HG03460 (cell line): ENCODE measurements around the gene CSAD.

Experiments
- ATAC-seq: cut with Tn5 transposase; IDR thresholded peaks from one replicate; pipeline ENCODE4 v1.9.1; 2021; ENCODE audit not compliant: unreplicated experiment

The CSAD gene

DNA sequence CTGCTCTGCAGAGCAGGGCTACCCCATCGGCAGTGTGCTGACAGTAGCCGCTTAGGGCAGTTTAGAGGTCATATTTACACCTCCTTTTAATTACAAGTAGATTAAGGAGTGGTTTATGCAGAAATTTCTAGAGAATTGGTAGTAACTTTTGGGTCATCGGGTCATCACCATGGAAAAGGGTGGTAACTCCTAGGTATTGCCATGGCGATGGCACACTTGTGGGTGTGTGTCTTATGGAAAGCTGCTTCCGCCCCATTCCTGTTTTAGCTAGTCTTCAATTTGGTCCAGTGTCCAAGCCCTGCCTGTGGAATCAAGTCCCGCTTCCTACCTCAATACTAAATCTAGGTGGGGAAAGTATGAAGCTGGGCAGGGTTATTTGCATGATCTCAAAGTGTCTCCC is 29.7 kb downstream of the CSAD start:
- no peak for ATAC-seq

DNA sequence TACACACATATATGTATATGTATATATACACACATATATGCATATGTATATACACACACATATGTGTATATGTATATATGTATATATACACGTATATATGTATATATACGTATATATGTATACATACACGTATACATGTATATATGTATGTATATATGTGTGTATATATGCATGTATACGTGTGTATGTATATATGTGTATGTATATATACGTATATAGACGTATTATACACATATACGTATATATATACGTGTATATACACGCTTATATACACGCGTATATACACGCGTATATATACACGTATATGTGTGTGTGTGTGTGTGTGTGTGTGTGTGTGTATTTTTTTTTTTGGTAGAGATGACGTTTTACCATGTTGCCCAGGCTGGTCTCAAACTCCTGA is 33.1 kb downstream of the CSAD start:
- no peak for ATAC-seq

DNA sequence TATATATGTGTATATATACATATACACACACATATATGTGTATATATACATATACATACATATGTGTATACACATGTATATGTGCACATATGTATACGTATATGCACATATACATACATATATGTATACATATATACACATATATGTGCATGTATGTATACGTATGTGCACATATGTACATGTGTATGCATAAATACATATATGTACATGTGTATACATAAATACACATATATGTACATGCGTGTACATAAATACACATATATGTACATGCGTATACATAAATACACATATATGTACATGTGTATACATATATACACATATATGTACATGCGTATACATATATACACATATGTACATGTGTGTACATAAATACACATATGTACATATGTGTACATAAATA is 33.5 kb downstream of the CSAD start:
- no peak for ATAC-seq

DNA sequence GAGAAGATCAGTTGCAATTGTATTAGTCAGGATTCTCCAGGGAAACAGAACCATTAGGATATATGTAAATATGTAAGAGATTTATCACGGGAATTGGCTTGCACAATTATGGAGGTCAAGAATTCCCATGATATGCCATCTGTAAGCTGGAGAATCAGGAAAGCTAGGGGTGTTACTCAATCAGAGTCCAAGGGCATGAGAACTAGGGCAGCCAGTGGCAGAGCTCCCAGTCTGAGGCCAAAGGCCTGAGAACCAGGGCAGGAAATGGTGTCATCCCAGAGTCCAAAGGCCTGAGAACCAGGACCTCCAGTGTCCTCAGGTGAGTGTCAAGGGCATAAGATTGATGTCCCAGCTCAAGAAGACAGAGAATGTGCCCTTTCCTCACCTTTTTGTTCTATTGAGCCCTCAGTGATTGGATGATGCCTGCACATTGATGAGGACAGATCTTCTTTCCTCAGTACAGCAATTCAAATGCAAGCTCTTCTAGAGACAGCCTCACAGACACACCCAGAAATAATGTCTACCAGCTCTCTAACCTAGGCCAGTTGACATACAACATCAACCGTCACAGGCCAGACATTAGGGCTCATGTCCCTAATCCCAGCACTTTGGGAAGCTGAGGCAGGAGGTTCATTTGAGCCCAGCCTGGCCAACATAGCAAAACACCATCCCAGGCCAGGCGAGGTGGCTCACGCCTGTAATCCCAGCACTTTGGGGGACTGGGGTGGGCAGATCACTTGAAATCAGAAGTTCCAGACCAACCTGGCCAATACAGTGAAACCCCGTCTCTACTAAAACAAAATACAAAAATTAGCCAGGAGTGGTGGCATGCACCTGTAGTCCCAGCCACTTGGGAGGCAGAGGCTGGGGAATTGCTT is 35.1 kb downstream of the CSAD start:
- ATAC-seq, result no peak

DNA sequence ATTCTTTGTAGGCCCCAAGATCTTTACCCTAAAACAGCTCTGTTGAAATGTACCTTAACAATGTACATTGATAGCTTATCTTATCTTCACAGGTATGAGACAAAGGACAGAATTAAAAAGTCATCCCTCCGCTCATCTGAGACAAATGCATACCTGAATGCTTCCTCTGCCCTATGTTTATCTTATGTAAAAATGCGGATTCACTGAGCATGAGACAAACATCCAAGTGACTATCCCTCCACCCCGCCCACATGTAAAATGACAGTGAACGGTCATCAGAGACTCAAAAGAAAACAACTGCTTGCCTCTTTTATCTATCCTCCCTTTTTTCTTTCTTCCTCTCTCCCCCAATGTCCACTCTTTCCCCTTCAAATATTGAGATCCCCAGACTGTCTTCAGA is 37.4 kb downstream of the CSAD start:
- ATAC-seq, result no peak

DNA sequence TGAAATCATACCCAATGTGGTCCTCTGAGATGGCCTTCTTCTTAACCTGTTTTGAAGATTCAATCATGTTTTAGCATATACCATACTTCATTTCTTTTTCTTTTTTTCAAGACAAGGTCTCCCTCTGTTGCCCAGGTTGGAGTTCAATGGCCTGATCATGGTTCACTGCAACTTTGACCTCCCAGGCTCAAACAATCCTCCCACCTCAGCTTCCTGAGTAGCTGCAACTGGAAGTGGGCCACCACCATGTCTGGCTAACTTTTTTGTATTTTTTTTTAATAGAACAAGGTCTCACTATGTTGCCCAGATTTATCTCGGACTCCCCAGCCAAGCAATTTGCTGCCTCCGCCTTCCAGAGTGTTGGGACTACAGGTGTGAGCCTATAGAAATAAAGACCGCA is 47.0 kb downstream of the CSAD start:
- no peak for ATAC-seq

DNA sequence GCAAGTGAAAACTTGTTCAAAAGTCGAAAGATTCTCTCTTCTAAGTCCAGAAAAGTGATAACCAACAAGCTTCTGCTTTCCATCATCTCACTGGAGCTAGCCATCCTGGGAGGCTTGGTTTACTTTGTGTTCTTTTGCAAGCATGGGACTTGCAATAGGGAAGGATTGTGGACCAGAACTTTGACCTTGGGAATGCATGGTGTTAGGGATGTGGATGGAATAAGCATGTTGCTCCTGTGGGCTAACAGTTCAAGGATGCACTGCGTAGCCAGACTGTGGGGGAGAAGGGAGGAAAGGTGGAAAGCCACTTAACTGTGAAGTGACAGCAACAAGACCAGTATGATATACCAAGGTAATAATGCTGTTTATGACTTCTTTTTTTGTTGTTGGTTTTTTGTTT is 48.9 kb downstream of the CSAD start:
- no peak for ATAC-seq

DNA sequence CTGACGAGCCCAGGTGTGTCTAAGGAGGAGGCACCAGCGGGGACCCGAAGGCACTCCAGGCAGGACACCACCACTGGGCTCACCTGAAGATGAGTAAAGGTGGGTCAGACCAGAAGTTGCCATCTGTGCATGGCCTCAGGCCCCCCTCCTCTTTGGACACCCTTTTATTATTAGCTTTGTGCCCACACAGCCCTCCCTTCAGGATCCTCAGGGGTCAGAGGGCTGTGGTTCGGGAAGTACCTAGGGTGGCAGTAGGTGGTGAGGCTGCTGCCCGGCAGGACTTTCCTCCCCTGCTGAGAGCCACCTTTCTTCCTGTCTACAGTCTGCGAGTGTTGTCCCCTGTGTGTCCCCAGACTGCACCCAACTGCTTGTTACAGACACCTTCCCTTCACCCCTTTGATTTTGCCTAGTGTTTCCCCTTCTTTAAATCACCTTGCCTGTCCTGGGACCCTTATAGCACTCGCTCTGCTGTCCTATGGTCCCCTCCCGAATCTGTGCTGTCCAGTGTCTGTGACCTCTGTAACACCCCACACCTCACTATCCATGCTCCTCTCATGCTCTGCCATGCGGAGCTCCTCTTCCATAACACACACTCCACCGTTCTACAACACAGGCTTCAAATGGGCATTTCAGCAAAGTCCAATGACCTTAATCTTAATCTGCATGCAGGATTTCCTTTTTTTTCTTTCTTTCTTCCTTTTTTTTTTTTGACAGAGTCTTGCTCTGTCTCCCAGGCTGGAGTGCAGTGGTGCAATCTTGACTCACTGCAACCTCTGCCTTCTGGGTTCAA is 51.8 kb downstream of the CSAD start:
- no peak for ATAC-seq

DNA sequence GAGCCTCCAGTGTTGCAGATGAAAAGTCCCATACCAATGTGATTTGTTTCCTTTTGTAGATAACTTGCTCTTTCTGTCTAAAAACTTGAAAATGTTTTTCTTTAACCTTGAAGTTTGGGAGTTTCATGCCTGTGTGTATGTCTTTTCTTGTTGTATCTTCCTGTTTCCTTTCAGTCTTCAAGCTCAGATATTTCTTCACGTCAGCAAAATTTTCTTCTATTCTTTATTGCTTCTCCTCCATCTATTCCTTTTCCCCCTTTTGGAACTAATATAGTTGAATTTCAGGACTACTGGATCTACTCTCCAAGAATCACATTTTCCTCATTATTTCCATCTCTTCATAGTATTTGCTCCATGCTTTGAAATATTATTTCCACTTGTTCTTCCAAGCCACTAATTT is 53.6 kb downstream of the CSAD start:
- no peak for ATAC-seq

DNA sequence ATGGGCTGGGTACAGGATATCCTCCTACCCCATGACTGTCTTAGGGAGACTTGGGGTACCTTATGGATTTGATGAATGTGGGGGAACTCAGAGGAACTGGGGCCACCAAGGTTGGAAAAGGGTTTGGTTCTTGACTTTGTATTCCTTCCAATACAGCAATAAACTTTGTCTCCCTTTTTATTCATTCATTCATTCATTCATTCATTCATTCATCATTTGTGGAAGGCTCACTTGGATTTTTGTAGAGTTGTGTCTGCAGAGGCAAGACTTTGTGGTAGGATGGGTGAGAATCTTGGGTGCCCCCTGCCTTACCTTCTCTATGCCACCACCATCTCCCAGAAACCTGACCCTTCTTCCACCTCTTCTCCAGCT is 56.4 kb downstream of the CSAD start:
- no peak for ATAC-seq

DNA sequence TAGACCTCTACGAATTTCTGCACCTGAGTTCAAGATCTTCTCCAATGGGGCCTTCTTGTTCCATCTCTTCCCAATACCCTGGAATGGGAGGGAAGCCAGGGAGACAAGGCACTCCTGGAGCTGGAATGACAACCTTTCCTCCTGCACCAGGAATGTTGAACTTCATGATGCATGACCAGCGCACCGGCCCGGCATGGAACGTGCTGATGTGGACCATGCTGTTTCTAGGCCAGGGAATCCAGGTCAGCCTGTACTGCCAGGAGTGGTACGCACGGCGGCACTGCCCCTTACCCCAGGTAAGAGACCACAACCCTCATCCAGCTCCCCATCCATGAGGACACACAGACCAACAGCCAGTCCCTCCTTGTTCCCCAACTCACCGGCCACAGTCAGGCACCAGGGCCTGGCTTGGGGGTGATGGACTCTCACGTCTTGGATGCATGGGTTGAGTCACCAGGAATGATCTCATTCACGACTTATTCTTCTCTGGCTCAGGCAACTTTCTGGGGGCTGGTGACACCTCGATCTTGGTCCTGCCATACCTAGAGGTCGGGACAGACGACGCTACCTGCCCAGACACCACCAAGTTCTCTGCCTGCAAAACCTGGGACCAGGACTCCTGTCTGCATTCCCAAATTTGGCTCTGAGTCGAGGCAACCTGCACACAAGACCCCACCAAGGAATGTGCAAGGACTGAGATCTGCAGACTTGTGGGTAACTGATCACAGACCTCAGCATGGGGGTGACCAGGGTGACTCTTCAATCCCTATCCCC is 57.0 kb downstream of the CSAD start:
- no peak for ATAC-seq

DNA sequence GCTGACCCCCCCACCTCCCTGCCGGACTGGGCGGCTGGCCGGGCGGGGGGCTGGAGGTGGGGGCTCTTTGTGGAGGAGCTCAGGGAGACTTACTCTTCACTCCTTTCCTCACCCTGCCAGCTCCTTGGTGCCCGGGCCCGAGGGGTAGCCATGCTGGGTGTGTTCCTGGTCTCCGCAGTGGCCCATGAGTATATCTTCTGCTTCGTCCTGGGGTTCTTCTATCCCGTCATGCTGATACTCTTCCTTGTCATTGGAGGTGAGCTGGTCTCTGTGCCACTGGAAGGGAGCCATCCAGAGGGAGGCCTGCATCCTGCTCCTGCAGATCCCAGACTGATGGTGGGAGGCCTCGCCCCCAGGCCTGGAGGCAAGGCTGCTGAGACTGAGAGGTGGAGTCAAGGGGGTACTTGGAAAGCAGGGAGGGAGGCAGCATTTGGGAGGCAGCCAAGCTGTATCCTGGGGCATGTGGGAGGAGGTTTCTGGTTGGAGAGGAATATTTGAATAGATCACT is 57.7 kb downstream of the CSAD start:
- ATAC-seq, result no peak

DNA sequence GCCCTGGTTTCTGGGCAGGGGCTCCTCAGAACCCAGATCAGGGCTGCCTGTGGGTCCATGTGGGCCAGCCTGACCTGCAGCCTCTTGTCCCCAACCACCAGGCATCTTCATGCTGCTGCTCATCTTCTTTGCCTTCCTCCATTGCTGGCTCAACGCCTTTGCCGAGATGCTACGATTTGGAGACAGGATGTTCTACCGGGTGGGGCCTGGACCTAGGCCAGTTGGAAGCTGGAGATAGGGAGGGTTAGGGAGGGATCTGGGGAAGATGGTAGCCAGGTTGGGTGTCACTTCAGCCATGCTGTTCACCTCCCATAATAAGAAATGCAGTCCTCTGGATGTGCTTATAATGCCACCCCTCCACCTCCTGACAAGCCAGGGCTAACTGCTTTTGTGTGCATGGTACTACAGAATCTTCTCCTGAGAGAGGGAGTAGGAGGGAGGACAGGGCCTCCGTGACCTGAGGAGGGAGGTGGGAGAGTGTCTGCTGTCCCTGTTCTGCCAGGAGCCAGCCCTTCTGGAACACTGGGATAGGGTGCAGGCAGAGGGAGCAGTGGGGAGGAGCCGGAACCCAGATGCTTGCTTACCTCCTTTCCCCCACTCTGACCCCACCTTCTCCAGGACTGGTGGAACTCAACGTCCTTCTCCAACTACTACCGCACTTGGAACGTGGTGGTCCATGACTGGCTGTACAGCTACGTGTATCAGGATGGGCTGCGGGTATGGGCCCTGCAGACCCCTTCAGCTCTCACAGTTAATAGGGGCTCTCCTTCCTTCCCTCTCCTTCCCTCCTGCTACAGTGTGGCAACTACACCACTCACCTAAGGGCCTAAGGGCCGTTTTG is 59.8 kb downstream of the CSAD start:
- no peak for ATAC-seq

DNA sequence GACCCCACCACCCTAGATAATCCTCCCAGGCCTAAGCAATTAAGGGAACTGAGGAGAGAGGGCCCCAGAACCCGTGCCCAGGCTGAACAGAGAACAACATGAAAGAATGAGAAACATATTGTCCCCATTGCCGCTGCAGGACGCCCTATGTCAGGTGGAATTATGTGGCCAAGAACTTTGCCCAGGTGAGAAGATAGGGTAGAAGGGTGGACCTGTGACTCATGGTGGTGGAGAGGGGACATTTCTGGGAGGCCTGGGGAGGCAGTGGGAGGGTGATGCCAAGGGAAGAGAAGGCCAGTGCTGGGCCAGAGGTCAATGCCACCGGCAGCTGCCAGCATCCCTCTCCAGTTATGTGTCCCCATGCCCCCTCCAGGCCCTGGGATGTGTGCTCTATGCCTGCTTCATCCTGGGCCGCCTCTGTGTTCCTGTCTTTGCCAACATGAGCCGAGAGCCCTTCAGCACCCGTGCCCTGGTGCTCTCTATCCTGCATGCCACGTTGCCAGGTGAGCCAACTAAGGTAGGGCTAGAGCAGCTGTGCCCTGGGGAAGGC is 61.9 kb downstream of the CSAD start:
- ATAC-seq, result no peak

DNA sequence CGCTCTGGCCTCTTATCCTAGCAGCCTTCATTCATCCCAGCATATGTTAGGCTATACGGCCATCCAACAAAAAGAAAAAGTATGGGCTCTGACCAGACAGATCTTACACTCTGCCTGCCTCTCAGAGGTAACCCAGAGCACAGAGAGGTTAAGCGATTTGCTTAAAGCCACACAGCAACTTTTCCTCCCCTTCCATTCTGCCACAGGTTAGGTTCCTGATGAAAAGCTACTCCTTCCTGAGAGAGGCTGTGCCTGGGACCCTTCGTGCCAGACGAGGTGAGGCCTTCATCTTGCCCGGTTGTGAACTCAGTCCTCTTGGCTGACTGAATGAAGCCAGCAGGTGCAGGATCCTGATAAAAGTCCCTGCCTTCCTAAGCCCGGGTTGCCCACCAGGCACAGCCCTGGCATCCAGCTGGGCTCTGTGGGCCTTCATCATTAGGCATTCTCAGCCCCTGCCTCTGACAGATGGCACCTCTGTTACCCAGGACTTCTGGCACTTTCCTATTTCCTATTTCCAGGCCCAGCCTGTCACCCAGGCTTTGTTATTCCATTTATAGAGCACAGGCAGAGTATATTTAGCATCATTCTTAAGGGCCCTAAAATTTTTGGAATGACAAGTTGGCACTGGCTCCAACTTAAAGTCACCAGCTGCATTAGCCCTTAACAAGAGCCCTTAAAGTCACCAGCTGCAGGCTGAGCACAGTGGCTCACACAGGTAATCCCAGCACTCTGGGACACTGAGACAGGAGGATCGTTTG is 64.7 kb downstream of the CSAD start:
- ATAC-seq, result no peak

DNA sequence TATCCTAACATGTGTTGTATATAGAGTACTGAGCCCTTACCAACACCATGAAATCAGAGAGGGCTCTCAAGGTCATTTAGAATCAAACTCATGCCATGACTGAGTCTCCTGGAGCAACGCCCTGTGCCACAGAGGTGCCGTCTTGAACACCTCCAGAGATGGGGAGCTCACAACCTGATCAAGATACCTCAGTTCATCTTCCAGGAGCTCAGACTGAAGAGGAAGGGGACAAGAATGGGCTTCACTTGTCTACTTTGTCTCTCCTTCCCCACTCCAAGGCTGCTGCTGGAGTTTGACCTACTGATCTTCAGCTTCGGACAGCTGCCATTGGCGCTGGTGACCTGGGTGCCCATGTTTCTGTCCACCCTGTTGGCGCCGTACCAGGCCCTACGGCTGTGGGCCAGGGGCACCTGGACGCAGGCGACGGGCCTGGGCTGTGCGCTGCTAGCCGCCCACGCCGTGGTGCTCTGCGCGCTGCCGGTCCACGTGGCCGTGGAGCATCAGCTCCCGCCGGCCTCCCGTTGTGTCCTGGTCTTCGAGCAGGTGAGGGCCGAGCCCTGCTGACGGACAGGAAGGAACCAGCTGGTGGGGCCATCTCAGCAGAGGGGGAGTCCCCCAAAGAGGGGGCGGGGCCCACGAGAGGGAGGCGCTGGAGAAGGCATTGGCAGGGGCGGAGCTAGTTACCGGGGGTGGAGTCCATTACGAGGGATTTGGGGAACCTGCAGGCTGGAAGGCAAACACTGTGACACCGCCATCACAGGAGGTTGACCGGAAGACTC is 65.4 kb downstream of the CSAD start:
- ATAC-seq, result no peak

DNA sequence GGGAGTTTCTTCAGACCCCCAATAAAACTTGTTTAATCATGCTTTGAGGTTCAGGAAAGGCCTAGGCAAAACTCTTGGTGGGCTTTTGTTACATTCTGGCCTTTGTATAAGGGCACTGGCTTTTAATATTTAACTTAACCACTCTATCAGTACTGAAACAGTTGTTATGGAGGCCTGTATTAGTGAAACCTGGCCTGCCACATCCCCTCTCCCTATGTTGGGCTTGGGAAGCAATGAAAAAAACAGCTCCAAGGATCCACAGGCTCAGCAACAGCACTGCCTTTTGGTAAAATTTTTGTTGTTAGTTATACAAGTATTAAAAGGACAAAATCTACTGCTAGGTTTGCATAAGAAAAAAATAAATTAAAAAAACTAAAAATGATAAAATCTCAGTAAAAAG is 66.8 kb downstream of the CSAD start:
- ATAC-seq, result no peak

DNA sequence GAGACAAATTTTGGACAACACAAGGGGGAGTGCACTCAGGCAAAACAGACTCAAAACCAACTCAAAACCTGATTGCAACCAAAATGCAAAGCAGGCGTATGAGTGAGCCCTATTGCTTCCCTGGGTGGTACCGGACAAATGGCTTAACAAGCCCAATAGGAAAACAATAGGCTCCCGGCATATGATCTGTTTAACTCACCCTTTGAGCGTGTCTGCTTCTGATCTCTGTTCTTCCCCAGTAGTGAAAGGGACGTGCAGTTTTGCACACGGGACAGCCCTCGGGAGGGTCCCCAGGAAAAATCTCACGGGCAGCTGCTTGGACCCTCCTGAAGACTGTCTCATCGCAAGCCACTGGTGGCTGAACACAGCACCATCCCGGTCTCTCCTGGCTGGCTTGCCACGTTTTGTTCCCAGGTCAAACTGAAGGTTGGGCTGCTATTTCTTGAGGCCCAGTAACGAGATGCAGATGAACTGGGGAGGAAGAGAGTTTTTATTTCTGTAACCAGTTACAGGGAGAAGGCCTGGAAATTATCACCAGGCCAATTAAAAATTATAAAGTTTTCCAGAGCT is 67.5 kb downstream of the CSAD start:
- ATAC-seq, result no peak
